Lung (tissue), 12 donors: ENCODE results near the gene DCLK2. TPM values are rescaled to one million over a fixed set of nuclear protein-coding genes. Genes with fewer than 3 reads are reported as not detected.

Source experiments
- ATAC-seq: fragments of 200-7000 bp; cut with Tn5 transposase; one replicate; pipeline ENCODE4 v1.9.1; 2020; ENCODE audit warnings: moderate number of reproducible peaks; ENCODE audit not compliant: insufficient read depth, low FRiP score
- DNase-seq, 3 donors: peaks; one replicate each; pipeline ENCODE4 v3.0.0-alpha.2; 2013 to 2017
- H3K27ac ChIP-seq, 2 donors: one replicate each; pipeline ENCODE4 v1.5.1; 2013; ENCODE audit warnings: mild to moderate bottlenecking in 2 of 2, moderate library complexity in 2 of 2, control low read depth in 1 of 2, inconsistent platforms in 1 of 2, low read depth in 1 of 2, low read length in 1 of 2
- H3K27me3 ChIP-seq, 3 donors: one replicate each; pipeline ENCODE4 v1.5.1; 2013; ENCODE audit warnings: low read length in 2 of 3; ENCODE audit not compliant: control insufficient read depth in 3 of 3, insufficient read depth in 3 of 3
- H3K36me3 ChIP-seq, 4 donors: one replicate each; pipeline ENCODE4 v1.5.1; 2013; ENCODE audit warnings: low read length in 4 of 4, mild to moderate bottlenecking in 1 of 4, moderate library complexity in 1 of 4; ENCODE audit not compliant: control insufficient read depth in 4 of 4, insufficient read depth in 4 of 4
- H3K4me1 ChIP-seq, 5 donors: one replicate each; pipeline ENCODE4 v1.5.1; 2013; ENCODE audit warnings: low read length in 5 of 5, mild to moderate bottlenecking in 2 of 5, moderate library complexity in 1 of 5; ENCODE audit not compliant: control insufficient read depth in 5 of 5, insufficient read depth in 5 of 5
- H3K4me3 ChIP-seq: one replicate; pipeline ENCODE4 v1.5.1; 2013; ENCODE audit warnings: mild to moderate bottlenecking, control low read depth, moderate library complexity
- H3K9ac ChIP-seq, 2 donors: one replicate each; pipeline ENCODE4 v1.5.1; 2013; ENCODE audit warnings: low read length in 2 of 2, control low read depth in 1 of 2; ENCODE audit not compliant: insufficient read depth in 1 of 2
- H3K9me3 ChIP-seq, 4 donors: one replicate each; pipeline ENCODE4 v1.5.1; 2013; ENCODE audit warnings: low read length in 3 of 4, mild to moderate bottlenecking in 1 of 4, moderate library complexity in 1 of 4; ENCODE audit not compliant: control insufficient read depth in 4 of 4, insufficient read depth in 3 of 4
- CTCF ChIP-seq: IDR thresholded peaks from 2 replicates; pipeline ENCODE4 v1.5.1; 2012; ENCODE audit warnings: mild to moderate bottlenecking; ENCODE audit errors: control extremely low read depth, extremely low read depth
- WGBS, 2 donors: extraction: QIAGEN DNeasy Blood & Tissue Kit; methylation state at CpG; one replicate each; pipeline ENCODE4 v1.1.7; 2013; 5-methylcytosine and 5-hydroxymethylcytosine counted together
- polyA plus RNA-seq, 2 donors: library from polyadenylated mRNA; stranded (reverse); fragments of 200-250 nt; gene quantifications; one replicate each; pipeline ENCODE4 v1.2.1, GENCODE V29; 2013
- total RNA-seq, 2 donors: library from RNA; depleted of rRNA in 1 of 2; stranded (reverse); fragments of >200 nt in 1 of 2; gene quantifications; one replicate each; pipeline ENCODE4 v1.2.1, GENCODE V29; 2014 to 2021
- donor health status: control.
- donor health status: control.
- donor health status: Bipolar disorder and iron deficiency.
- donor health status: healthy.
- donor health status: DM: yes; HTN: yes; CAD: no.

The DCLK2 gene
- total and polyA plus RNA-seq, 4 donors = 1.4 to 11.8 (median 2.7) TPM

- H3K27ac ChIP-seq = no peak overlapping the region
- TF ChIP-seq CTCF = no peak
- no peaks in the 10 kb centered on the region for H3K9me3 ChIP-seq
- no peaks in the 10 kb centered on the region for H3K36me3 ChIP-seq
- ATAC-seq (no peak), DNase-seq (no peak)
- H3K4me1 ChIP-seq = peaks cover 0 to 6% (median 0%) of the 10 kb centered on the region in 5 donors
- no peak overlapping the region for H3K4me3 ChIP-seq
- WGBS, 2 donors = 45 to 48% methylated on average over 4 of the region's 4 CpGs
- H3K9ac ChIP-seq = no peak overlapping the region
- no peaks in the 10 kb centered on the region for H3K27me3 ChIP-seq
Observed at GRCh38 chr4:150135134-150135772, 57.0 kb downstream of the DCLK2 start.

- ATAC-seq = no peak
Observed at GRCh38 chr4:150136036-150136435, 57.8 kb downstream of the DCLK2 start.

GRCh38 chr4:150136481-150136880, 58.2 kb downstream of the DCLK2 start:
- TF ChIP-seq CTCF = no peak
- ATAC-seq = no peak
- Histone ChIP-seq H3K4me1 (peaks cover 0 to 10% (median 0%) of the 10 kb centered on the region in 5 donors), H3K9ac (no peak overlapping the region), H3K27me3 (no peaks in the 10 kb centered on the region), H3K36me3 (no peaks in the 10 kb centered on the region), H3K4me3 (no peak overlapping the region), H3K9me3 (no peaks in the 10 kb centered on the region), H3K27ac (no peak overlapping the region)
- DNase-seq = no peak

More at GRCh38 chr4:150136036-150136435, 57.8 kb downstream of the DCLK2 start:
- WGBS, 2 donors = 59 to 60% methylated on average over 3 of the region's 3 CpGs
- H3K9ac ChIP-seq = no peak overlapping the region
- no peaks in the 10 kb centered on the region for H3K9me3 ChIP-seq
- H3K36me3 ChIP-seq = no peaks in the 10 kb centered on the region
- TF ChIP-seq CTCF = no peak
- H3K27me3 ChIP-seq = no peaks in the 10 kb centered on the region
- H3K27ac ChIP-seq = no peak overlapping the region
- H3K4me1 ChIP-seq = peaks cover 0 to 6% (median 0%) of the 10 kb centered on the region in 5 donors
- no peak for DNase-seq
- H3K4me3 ChIP-seq = no peak overlapping the region
